RWPE2 (cell line): ENCODE data around the gene TIMM50.

Source experiments
- ATAC-seq: fragments of 200-7000 bp; cut with Tn5 transposase; 3 replicates; pipeline ENCODE4 v1.9.1; 2021; ENCODE audit warnings: low read depth
- DNase-seq: peaks from one replicate; pipeline ENCODE4 v3.0.0-alpha.2; 2020; ENCODE audit warnings: low spot score
- H3K27ac ChIP-seq: fragments of 450-650 bp; 2 replicates; pipeline ENCODE4 v1.5.1; 2017; ENCODE audit warnings: mild to moderate bottlenecking; ENCODE audit not compliant: poor library complexity, severe bottlenecking
- H3K27me3 ChIP-seq: fragments of 250-450 bp; sonication (Bioruptor Pico); 2 replicates; pipeline ENCODE4 v1.5.1; 2021; ENCODE audit warnings: mild to moderate bottlenecking, moderate library complexity; ENCODE audit not compliant: insufficient read depth, poor library complexity, severe bottlenecking
- H3K36me3 ChIP-seq: fragments of 250-450 bp; sonication (Bioruptor Pico); 2 replicates; pipeline ENCODE4 v1.5.1; 2020; ENCODE audit warnings: low read depth, mild to moderate bottlenecking, moderate library complexity
- H3K4me1 ChIP-seq: fragments of 250-450 bp; sonication (Bioruptor Pico); 2 replicates; pipeline ENCODE4 v1.5.1; 2021; ENCODE audit warnings: mild to moderate bottlenecking, moderate library complexity; ENCODE audit not compliant: insufficient read depth, poor library complexity, severe bottlenecking
- H3K4me3 ChIP-seq: fragments of 250-450 bp; sonication (Bioruptor Pico); 2 replicates; pipeline ENCODE4 v1.5.1; 2021; ENCODE audit warnings: mild to moderate bottlenecking, moderate library complexity; ENCODE audit not compliant: severe bottlenecking
- H3K9me3 ChIP-seq: fragments of 250-450 bp; sonication (Bioruptor Pico); 2 replicates; pipeline ENCODE4 v1.5.1; 2021; ENCODE audit warnings: mild to moderate bottlenecking, moderate library complexity; ENCODE audit not compliant: severe bottlenecking
- TF ChIP-seq, protein P1 (sequence below): fragments of 450-650 bp; IDR thresholded peaks from one replicate; pipeline ENCODE4 v1.5.1; 2017; ENCODE audit warnings: mild to moderate bottlenecking, moderate library complexity; ENCODE audit not compliant: poor library complexity, severe bottlenecking

TIMM50 gene

DNA sequence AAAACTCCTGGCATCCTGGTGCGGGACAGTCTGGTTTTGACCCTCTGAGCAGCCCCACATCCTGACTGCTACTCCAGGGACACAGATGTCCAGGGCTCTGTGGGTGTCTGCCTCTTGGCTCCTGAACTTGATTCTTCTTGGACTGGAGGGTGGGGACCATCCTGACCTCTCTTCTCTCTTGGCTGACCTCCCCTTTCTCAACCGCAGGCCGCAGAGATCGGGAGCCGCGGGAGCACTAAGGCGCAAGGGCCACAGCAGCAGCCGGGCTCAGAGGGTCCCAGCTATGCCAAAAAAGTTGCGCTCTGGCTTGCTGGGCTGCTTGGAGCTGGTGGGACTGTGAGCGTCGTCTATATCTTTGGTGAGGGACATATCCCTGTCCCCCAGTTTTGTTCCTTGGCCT lies 1.0 kb downstream of the TIMM50 start:
- Histone ChIP-seq H3K9me3 (no peaks in the 10 kb centered on the region), H3K27ac (peak overlapping the region; percentile 56), H3K4me1 (no peaks in the 10 kb centered on the region), H3K4me3 (peak overlapping the region; percentile 76), H3K27me3 (no peaks in the 10 kb centered on the region), H3K36me3 (peaks cover 38% of the 10 kb centered on the region)
- TF ChIP-seq, protein P1, sequence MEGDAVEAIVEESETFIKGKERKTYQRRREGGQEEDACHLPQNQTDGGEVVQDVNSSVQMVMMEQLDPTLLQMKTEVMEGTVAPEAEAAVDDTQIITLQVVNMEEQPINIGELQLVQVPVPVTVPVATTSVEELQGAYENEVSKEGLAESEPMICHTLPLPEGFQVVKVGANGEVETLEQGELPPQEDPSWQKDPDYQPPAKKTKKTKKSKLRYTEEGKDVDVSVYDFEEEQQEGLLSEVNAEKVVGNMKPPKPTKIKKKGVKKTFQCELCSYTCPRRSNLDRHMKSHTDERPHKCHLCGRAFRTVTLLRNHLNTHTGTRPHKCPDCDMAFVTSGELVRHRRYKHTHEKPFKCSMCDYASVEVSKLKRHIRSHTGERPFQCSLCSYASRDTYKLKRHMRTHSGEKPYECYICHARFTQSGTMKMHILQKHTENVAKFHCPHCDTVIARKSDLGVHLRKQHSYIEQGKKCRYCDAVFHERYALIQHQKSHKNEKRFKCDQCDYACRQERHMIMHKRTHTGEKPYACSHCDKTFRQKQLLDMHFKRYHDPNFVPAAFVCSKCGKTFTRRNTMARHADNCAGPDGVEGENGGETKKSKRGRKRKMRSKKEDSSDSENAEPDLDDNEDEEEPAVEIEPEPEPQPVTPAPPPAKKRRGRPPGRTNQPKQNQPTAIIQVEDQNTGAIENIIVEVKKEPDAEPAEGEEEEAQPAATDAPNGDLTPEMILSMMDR = no peak
- DNase-seq (no peak), ATAC-seq (no peak)

DNA sequence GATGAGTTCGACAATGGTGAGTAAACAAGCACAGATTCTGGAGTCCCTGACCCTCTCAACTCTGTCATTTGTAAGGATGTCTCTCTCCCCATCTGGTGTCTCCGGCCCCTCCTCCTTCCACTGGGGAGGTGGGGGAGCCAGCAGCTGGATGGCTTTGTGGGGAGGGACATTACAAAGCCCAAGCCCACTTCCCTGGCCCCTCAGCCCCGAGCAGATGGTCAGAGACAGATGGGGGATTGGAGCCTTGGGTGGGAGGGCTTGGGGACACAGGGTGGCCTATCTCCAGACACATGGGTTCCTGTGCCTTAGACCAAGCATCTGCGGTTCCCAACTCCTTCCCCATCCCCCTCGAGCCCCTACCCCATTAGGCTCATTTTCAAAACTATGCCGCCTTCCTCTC lies 2.5 kb downstream of the TIMM50 start:
- Histone ChIP-seq H3K4me3 (no peak overlapping the region), H3K4me1 (no peaks in the 10 kb centered on the region), H3K27me3 (no peaks in the 10 kb centered on the region), H3K27ac (no peak overlapping the region), H3K9me3 (no peaks in the 10 kb centered on the region), H3K36me3 (peaks cover 44% of the 10 kb centered on the region)
- no peak for ATAC-seq
- DNase-seq = no peak
- TF ChIP-seq, protein P1 = no peak

DNA sequence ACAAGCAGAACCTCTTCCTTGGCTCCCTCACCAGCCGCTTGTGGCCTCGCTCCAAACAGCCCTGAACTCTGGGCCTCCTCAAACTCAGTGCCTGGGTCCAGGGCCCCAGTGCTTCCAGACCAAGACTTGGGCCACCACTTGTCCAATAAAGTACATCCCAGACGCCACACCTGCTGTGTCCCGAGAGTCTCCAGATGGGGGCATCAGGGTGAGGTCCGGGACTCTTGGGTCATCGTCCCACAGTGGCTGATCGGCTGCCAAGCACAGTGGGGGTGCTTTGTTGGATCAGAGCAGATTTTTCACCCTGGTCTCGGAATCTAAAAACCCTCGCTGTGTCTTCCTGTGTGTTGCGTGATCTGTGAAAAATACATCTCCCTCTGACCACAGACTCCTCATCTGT lies 9.1 kb downstream of the TIMM50 start:
- ATAC-seq (no peak), DNase-seq (no peak)
- Histone ChIP-seq H3K9me3 (no peaks in the 10 kb centered on the region), H3K4me1 (no peaks in the 10 kb centered on the region), H3K27ac (no peak overlapping the region), H3K27me3 (no peaks in the 10 kb centered on the region), H3K4me3 (no peak overlapping the region), H3K36me3 (peaks cover 50% of the 10 kb centered on the region)
- TF ChIP-seq, protein P1 = no peak

DNA sequence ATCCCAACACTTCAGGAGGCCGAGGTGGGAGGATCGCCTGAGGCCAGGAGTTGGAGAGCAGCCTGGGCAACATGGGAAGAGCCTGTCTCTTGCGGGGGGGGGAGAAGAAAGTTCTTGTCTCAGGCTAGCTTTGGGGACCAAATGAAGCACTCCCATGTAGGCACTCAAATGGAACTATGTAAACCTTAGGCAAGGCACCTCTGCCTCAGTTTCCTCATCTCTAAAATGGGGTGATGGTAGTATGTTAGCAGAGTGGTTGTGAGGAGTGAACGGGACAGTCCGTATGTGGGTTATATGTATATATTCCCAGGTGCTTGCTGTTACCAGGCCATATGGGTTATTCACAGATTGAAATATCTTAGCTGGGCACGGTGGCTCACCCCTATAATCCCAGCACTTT lies 11.6 kb downstream of the TIMM50 start:
- no peaks in the 10 kb centered on the region for H3K4me1 ChIP-seq
- no peaks in the 10 kb centered on the region for H3K9me3 ChIP-seq
- no peak overlapping the region for H3K4me3 ChIP-seq
- no peak overlapping the region for H3K27ac ChIP-seq
- DNase-seq (no peak), ATAC-seq (no peak)
- H3K27me3 ChIP-seq = peaks cover 2% of the 10 kb centered on the region
- H3K36me3 ChIP-seq = peaks cover 30% of the 10 kb centered on the region
- TF ChIP-seq, protein P1 = no peak

DNA sequence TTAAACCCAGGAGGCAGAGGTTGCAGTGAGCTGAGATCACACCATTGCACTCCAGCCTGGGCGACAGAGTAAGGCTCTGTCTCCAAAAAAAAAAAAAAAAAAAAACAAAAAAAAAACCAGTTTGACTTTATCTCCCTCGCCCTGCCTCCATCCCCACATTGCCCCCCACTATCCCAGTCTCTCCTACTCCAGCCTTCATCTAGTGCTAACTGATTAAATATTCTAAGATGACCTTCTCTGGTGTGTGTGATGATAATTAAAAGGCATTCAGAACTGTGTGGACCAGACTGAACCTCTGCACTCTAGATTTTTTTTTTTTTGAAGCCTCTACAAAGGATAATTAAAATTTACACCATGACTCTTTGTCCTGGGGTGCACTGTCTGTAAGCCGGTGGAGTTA lies 12.2 kb downstream of the TIMM50 start:
- Histone ChIP-seq H3K4me1 (no peaks in the 10 kb centered on the region), H3K27ac (no peak overlapping the region), H3K27me3 (peaks cover 6% of the 10 kb centered on the region), H3K36me3 (peaks cover 25% of the 10 kb centered on the region), H3K9me3 (no peaks in the 10 kb centered on the region), H3K4me3 (no peak overlapping the region)
- DNase-seq (no peak), ATAC-seq (no peak)
- TF ChIP-seq, protein P1 = no peak
